K562 (cell line): ENCODE measurements around the gene APELA. TPM values are rescaled to one million over a fixed set of nuclear protein-coding genes. Genes with fewer than 3 reads are reported as not detected.

Source experiments
- ATAC-seq: fragments of 200-7000 bp; cut with Tn5 transposase; 3 replicates; pipeline ENCODE4 v1.9.1; 2020; ENCODE audit warnings: moderate library complexity
- BruUV-seq: library from RNA; stranded (reverse); fragments of 400-500 nt; replicated peaks from 2 replicates; lab custom pipeline; 2021; lab: Mats Ljungman, UMichigan
- CTCF ChIA-PET: fragments of 300-600 bp; formaldehyde crosslinking; extraction: SDS; loops from one replicate; lab custom pipeline; 2021; ENCODE audit warnings: low intra/inter-chr PET ratio; lab: Yijun Ruan, JAX
- POLR2A ChIA-PET: fragments of 300-600, 350-650 bp; sonication (Branson Sonifier 250); formaldehyde crosslinking; extraction: SDS; loops from one replicate; lab custom pipeline; 2021; ENCODE audit warnings: antibody characterized with exemption, inconsistent platforms; lab: Yijun Ruan, JAX
- DNase-seq, 4 experiments: peaks; one replicate each; pipeline versions ENCODE4 v3.0.0 to v3.0.0-alpha.2; 2011 to 2018; ENCODE audit warnings: low spot score in 3 of 4, mixed read lengths in 3 of 4; ENCODE audit errors: extremely low read depth in 1 of 4
- FAIRE-seq: peaks from 2 replicates; lab custom pipeline; 2011; peaks lifted over from hg19 to GRCh38; lab: Jason Lieb, UNC
- H2AFZ ChIP-seq: 2 replicates; pipeline ENCODE4 v1.6.0; 2011; ENCODE audit warnings: low read depth, low read length, control low read depth, inconsistent platforms
- H3K27ac ChIP-seq: fragments of 200-600 bp; 3 replicates; pipeline ENCODE4 v1.8.0; 2011; ENCODE audit warnings: low read depth, mild to moderate bottlenecking, control low read depth, inconsistent platforms, low read length, moderate library complexity, mixed read lengths; ENCODE audit errors: extremely low read depth
- H3K27me3 ChIP-seq, 2 experiments: fragments of 300-600 bp in 1 of 2; 2 replicates in 1 of 2; 3 replicates in 1 of 2; pipeline versions ENCODE4 v1.6.0 to v1.8.0; 2011; ENCODE audit warnings: inconsistent platforms in 2 of 2, low read length in 2 of 2, mild to moderate bottlenecking in 1 of 2, mixed read lengths in 1 of 2, moderate library complexity in 1 of 2; ENCODE audit not compliant: control insufficient read depth in 2 of 2, insufficient read depth in 2 of 2
- H3K36me3 ChIP-seq: fragments of 300-600 bp; 3 replicates; pipeline ENCODE4 v1.8.0; 2011; ENCODE audit warnings: mild to moderate bottlenecking, low read length, inconsistent platforms; ENCODE audit not compliant: control insufficient read depth, insufficient read depth
- H3K4me1 ChIP-seq, 2 experiments: fragments of 200-600 bp in 1 of 2; replicated peaks in 1 of 2; 2 replicates in 1 of 2; 3 replicates in 1 of 2; pipeline versions ENCODE4 v1.5.1 to v1.8.0; 2011; ENCODE audit warnings: inconsistent platforms in 2 of 2, low read length in 2 of 2, mild to moderate bottlenecking in 1 of 2, mixed read lengths in 1 of 2, moderate library complexity in 1 of 2; ENCODE audit not compliant: control insufficient read depth in 2 of 2, insufficient read depth in 2 of 2
- H3K4me2 ChIP-seq: 2 replicates; pipeline ENCODE4 v1.6.1; 2011; ENCODE audit warnings: low read length, control low read depth, inconsistent platforms, mixed read lengths; ENCODE audit not compliant: insufficient read depth
- H3K4me3 ChIP-seq: fragments of 200-600 bp; sonication (generic), shearing (Covaris generic); 2 replicates; pipeline ENCODE4 v1.5.1; 2016; ENCODE audit warnings: control low read depth, inconsistent platforms
- H3K79me2 ChIP-seq: fragments of 200-600 bp; 3 replicates; pipeline ENCODE4 v1.8.0; 2011; ENCODE audit warnings: low read length, inconsistent platforms; ENCODE audit not compliant: control insufficient read depth, insufficient read depth
- H3K9ac ChIP-seq, 2 experiments: 2 replicates each; pipeline versions ENCODE4 v1.6.0 to v1.6.1; 2011; ENCODE audit warnings: low read depth in 2 of 2, low read length in 2 of 2, control low read depth in 1 of 2, inconsistent platforms in 1 of 2, mild to moderate bottlenecking in 1 of 2, mixed read lengths in 1 of 2; ENCODE audit not compliant: insufficient read depth in 1 of 2
- H3K9me1 ChIP-seq: one replicate; pipeline ENCODE4 v1.6.0; 2011; ENCODE audit warnings: inconsistent platforms, mild to moderate bottlenecking, low read length, moderate library complexity; ENCODE audit not compliant: control insufficient read depth, insufficient read depth
- H3K9me3 ChIP-seq: replicated peaks from 2 replicates; pipeline ENCODE4 v1.5.1; 2011; ENCODE audit warnings: low read depth, low read length, inconsistent platforms; ENCODE audit not compliant: control insufficient read depth, insufficient read depth
- H4K20me1 ChIP-seq: replicated peaks from 2 replicates; pipeline ENCODE4 v1.6.1; 2011; ENCODE audit warnings: low read length, inconsistent platforms, mixed read lengths; ENCODE audit not compliant: control insufficient read depth, insufficient read depth
- CXXC5 ChIP-seq: fragments of 250-450 bp; sonication (Bioruptor Pico); IDR thresholded peaks from 2 replicates; pipeline ENCODE4 v1.8.0; 2022; ENCODE audit warnings: inconsistent platforms, mild to moderate bottlenecking, moderate library complexity
- EZH2 ChIP-seq: IDR thresholded peaks from 2 replicates; pipeline ENCODE4 v1.6.1; 2012; ENCODE audit warnings: low read depth, mild to moderate bottlenecking, inconsistent platforms, low read length, borderline replicate concordance
- KLF13 ChIP-seq: fragments of 450-650 bp; IDR thresholded peaks from 2 replicates; pipeline ENCODE4 v1.6.1; 2016; ENCODE audit warnings: missing genetic modification characterization, low read depth, mild to moderate bottlenecking, missing compliant biosample characterization, moderate library complexity, borderline replicate concordance
- NCOR1 ChIP-seq: fragments of 450-650 bp; IDR thresholded peaks from 2 replicates; pipeline ENCODE4 v1.6.1; 2016; ENCODE audit warnings: mild to moderate bottlenecking, moderate library complexity
- NR2C1 ChIP-seq, 2 experiments: fragments of 450-650 bp; IDR thresholded peaks; 2 replicates each; pipeline ENCODE4 v1.6.1; 2017; ENCODE audit warnings: mild to moderate bottlenecking in 2 of 2, antibody characterized with exemption in 1 of 2, inconsistent platforms in 1 of 2, missing compliant biosample characterization in 1 of 2, missing genetic modification characterization in 1 of 2
- PML ChIP-seq: IDR thresholded peaks from 2 replicates; pipeline ENCODE4 v1.6.1; 2012; ENCODE audit warnings: low read length, inconsistent platforms
- ZFP1 ChIP-seq: fragments of 450-650 bp; formaldehyde crosslinking; IDR thresholded peaks from 2 replicates; pipeline ENCODE4 v1.4.0; 2020; ENCODE audit warnings: mild to moderate bottlenecking, mixed read lengths
- ZNF57 ChIP-seq: fragments of 450-650 bp; formaldehyde crosslinking; IDR thresholded peaks from 2 replicates; pipeline ENCODE4 v1.4.0; 2020; ENCODE audit warnings: mild to moderate bottlenecking, moderate library complexity
- WGBS: fragments of 100-300 bp; shearing (Covaris generic); methylation state at CpG from one replicate; pipeline ENCODE4 v1.1.6; 2016; ENCODE audit warnings: low coverage, mixed read lengths; ENCODE audit not compliant: insufficient coverage; ENCODE audit errors: missing lambda C conversion rate; 5-methylcytosine and 5-hydroxymethylcytosine counted together
- in situ Hi-C: fragments of 300-500 bp; cut with MboI; formaldehyde crosslinking; loops from 4 replicates; pipeline ENCODE4 v1.15.0; 2018; ENCODE audit warnings: inconsistent platforms, mixed read lengths
- intact Hi-C: fragments of 100-400 bp; cut with micrococcal nuclease; formaldehyde crosslinking; loops from 2 replicates; pipeline ENCODE4 v1.14.2; 2022
- polyA plus RNA-seq, 8 experiments: library from polyadenylated mRNA; depleted of rRNA in 4 of 8; stranded (reverse) in 5 of 8; unstranded in 3 of 8; fragments of >200 nt; fragmentation: Nextera tagmentation in 2 of 8; fragmentation: Illumina TruSeq in 1 of 8; extraction: Ambion mirVana in 2 of 8; extraction: Trizol in 1 of 8; gene quantifications; 2 replicates each; pipeline versions ENCODE4 v1.2.1 to v1.2.3, GENCODE V29; 2011 to 2014; ENCODE audit warnings: inconsistent platforms in 1 of 8, missing spikeins in 1 of 8
- total RNA-seq, 7 experiments: library from RNA; depleted of rRNA in 6 of 7; stranded (reverse); fragments of >200 nt in 6 of 7; fragmentation: Illumina TruSeq in 2 of 7; extraction: Trizol in 2 of 7; gene quantifications; 2 replicates each; pipeline versions ENCODE4 v1.2.1 to v1.2.3, GENCODE V29; 2011 to 2021; ENCODE audit warnings: low replicate concordance in 1 of 7
- TF ChIP-seq, protein P1 (sequence below): sonication (generic); formaldehyde crosslinking; IDR thresholded peaks from 2 replicates; pipeline ENCODE4 v1.8.1; 2022; ENCODE audit warnings: missing genetic modification reagents

APELA gene
- total and polyA plus RNA-seq, 9 of the 15 experiments (the other 6 are each of a cell fraction or from before 2014, with no cell fraction given), result not detected

DNA sequence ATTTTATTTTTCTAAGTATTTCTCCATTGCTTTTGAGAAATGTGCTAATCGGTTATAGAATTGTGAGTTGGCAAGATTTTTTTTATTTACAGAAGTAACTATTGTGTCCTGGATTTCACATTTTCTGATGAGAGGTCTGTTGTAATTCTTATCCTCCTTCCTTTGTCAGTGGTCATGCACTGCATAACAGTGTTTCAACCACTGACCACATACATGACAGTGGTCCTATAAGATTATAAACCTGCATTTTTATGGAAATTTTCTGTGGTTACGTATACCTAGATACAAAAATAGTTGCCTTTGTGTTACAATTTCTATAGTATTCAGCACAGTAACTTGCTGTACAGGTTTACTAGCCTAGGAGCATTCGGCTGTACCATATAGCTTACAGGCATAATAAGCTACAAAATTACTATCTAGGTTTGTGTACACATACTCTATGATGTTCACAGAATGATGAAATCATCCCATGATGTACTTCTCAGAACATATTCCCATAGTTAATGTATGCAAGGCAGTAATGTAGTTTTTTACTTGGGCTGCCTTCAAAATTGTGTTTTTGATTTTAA, 47.8 kb downstream of the APELA start:
- H3K27ac ChIP-seq, result no peak overlapping the region
- intact Hi-C loops, result no loop called here

More for the DNA sequence above, 47.8 kb downstream of the APELA start:
- no TSS peak for BruUV-seq
- no peak overlapping the region for H3K9ac ChIP-seq
- WGBS, result 0% methylated on average over 3 of the region's 3 CpGs
- H3K36me3 ChIP-seq, result no peaks in the 10 kb centered on the region
- no peaks in the 10 kb centered on the region for H4K20me1 ChIP-seq
- no peaks in the 10 kb centered on the region for H3K4me1 ChIP-seq
- POLR2A ChIA-PET, result interaction anchor here (0.9 kb wide), 1 partner anchor 11 kb away, joined by 3 read pairs; no protein-coding TSS in a partner anchor
- in situ Hi-C loops, result no loop called here
- DNase-seq (no peak), ATAC-seq (no peak), FAIRE-seq (no peak)
- H3K79me2 ChIP-seq, result no peaks in the 10 kb centered on the region
- H3K9me3 ChIP-seq, result no peaks in the 10 kb centered on the region
- no peak overlapping the region for H3K4me3 ChIP-seq
- CTCF ChIA-PET, result no interaction called here
- no peak overlapping the region for H3K4me2 ChIP-seq
- no peak for TF ChIP-seq ZNF57 (CRISPR knock-in tag)
- no peak for TF ChIP-seq PML
- no peak for TF ChIP-seq EZH2
- TF ChIP-seq NR2C1 (IDR thresholded peaks at IDR 0.05), result no peak
- TF ChIP-seq NR2C1 (tag; IDR thresholded peaks at IDR 0.05), result no peak
- TF ChIP-seq NCOR1, result no peak
- TF ChIP-seq ZFP1, result no peak
- TF ChIP-seq, protein P1, sequence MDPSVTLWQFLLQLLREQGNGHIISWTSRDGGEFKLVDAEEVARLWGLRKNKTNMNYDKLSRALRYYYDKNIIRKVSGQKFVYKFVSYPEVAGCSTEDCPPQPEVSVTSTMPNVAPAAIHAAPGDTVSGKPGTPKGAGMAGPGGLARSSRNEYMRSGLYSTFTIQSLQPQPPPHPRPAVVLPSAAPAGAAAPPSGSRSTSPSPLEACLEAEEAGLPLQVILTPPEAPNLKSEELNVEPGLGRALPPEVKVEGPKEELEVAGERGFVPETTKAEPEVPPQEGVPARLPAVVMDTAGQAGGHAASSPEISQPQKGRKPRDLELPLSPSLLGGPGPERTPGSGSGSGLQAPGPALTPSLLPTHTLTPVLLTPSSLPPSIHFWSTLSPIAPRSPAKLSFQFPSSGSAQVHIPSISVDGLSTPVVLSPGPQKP (CRISPR knock-in tag), result no peak
- no peak for TF ChIP-seq CXXC5 (CRISPR knock-in tag)
- no peak for TF ChIP-seq KLF13 (tag)
- H3K9me1 ChIP-seq, result no peaks in the 10 kb centered on the region
- H3K27me3 ChIP-seq, result peaks cover 5% of the 10 kb centered on the region in 2 experiments; a peak in 3 of 5 replicates
- no peak overlapping the region for H2AFZ ChIP-seq
